ENCODE data around the gene ZNF669.
A peak's percentile ranks its signal among the peaks of the same experiment; 100 is the strongest.
"Not testable (repeated sequence)": the region's sequence is repeated elsewhere in the genome, so short reads cannot be mapped to it uniquely, and the experiment has no call there.

The ZNF669 gene

DNA sequence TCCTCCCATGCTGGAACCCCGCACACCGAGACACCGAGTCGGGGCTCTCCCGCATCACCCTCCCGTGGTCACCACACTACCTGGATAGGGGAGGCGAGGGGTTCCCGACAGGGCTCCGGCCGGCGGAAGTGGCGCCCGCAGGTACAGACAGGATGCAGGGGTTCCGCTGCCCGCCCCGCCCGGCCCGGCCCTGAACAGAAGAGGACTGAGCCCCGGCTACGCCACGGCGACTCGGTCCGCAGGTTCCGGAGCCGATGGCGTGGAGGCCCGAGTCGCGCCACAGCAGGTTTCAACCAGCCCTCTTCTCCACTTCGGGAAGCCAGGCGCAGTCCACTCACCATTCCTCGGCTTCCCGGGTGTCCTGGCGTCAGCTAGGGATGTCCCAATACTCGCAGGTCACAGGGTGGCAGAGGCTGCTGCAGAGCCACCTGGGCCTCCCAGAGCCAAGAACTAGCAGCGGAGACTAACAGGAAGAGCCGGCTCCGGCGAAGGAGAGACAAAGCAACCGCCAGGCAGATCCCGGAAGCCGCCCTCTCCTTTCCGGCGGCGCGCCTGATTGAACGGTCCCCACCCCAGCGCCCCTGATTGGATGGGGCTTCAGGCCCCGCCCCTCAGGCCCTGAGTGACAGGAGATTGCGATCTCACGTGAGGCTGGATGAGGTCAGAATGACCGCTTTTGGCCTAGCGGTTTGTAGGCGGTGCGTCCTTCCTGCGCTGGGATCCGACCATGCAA, at the start of gene ZNF669:
Gene ZNF669, minus strand, starts transcription at position 498 of the 733 bp plus-strand sequence. Its CDS starts 157 bp downstream, at position 341.
- DNase-seq = peak; percentile 88

DNA sequence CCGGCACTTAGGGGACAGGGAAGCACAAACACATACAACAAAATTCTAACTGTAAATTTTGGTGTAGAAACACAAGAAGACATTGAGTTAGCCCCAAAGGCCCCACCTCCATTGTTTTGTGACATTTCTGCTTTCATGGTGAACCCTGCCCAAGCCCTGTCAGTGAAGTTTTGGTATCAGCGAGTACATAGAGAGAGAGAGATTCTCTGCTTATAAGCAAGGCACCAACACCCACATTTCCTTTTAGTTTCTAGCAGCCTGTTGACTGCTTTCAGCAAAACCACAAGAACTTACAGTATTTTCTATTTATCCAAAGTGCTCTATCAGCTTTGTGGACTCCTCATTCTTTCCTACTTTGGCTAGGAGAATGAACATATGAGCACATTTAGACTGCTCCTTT, 43.6 kb upstream of the ZNF669 start:
- no peak for DNase-seq

DNA sequence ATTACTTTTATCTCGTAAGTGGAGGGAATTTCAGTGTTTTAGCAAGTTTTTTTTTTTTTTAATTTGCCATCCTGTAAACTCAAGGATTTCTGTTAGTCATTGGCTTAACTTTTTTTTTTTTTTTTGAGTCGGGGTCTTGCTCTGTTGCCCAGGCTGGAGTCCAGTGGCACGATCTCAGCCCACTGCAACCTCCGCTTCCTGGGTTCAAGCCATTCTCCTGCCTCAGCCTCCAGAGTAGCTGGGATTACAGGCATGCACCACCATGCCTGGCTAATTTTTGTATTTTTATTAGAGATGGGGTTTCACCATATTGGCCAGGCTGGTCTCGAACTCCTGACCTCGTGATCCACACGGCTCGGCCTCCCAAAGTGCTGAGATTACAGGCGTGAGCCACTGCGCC, 43.0 kb upstream of the ZNF669 start:
- DNase-seq = not testable (repeated sequence)

DNA sequence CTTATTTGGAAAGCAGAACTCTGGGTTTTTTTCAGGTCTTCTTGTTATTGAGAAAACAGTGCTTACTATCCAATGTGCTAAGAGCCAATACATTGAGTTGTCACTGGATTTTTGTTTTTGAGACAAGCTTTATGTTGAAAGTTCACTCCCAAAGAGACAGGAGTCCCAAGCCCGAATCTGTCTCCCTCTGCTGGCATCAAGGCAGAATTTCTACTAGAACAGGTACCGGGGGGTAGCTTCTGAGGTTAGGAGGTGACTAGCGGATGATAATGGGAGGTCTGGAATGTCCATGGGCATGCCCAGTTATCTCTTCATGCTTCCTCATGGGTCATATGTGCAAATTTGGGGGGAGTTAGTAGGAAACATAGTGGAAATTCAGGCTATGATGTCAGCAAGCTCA, 42.5 kb upstream of the ZNF669 start:
- DNase-seq = no peak

DNA sequence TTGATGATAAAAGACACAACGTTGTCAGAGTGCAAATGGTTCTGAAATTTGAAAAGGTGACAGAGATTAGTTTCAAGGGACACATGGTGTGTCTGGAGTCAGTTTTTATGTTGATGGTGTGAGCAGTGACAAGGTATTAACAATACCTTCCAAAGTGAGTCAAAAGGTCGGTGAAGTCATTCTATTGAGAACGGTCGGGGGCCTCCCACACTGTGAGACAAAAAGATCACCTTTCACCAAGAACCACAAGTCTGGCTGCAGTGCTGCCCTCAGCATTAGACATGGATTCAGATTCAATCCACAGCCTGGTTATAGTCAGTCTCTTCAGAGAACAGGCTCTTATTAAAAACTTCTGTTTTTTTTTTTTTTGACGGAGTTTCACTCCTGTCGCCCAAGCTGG, 41.1 kb upstream of the ZNF669 start:
- no peak for DNase-seq

DNA sequence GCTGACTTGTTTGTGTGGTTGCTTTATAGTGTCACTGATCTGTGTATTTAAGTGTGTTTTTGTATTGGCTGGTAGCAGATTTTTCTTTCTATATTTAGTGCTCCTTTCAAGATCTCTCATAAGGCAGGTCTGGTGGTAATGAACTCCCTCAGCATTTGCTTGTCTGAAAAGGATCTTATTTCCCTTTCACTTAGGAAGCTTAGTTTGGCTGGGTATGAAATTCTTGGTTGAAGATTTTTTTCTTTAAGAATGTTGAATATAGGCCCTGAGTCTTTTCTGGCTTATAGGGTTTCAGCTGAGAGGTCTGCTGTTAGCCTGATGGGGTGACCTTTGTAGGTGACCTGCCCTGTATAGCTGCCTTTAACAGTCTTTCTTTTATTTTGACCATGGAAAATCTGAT, 35.4 kb upstream of the ZNF669 start:
- not testable (repeated sequence) for DNase-seq

DNA sequence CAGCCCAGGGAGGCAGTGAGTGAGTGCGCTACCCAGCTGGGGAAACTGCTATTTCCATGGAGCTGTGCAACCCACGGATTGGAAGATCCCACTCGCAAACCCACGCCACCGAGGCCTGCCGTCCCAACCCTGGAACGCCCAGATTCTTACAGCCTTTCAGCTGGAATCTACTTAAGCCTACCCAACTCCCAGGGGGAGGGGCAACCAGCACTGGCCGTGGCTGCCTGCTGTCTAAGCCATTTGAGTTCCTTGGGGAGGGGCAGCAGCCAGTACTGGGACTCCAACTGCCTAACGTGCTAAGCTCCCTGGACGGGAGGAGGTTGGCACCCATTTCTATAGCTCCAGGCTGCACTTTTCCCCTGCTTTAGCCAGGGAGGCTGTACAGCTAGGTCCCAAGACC, 27.1 kb upstream of the ZNF669 start:
- no peak for DNase-seq

DNA sequence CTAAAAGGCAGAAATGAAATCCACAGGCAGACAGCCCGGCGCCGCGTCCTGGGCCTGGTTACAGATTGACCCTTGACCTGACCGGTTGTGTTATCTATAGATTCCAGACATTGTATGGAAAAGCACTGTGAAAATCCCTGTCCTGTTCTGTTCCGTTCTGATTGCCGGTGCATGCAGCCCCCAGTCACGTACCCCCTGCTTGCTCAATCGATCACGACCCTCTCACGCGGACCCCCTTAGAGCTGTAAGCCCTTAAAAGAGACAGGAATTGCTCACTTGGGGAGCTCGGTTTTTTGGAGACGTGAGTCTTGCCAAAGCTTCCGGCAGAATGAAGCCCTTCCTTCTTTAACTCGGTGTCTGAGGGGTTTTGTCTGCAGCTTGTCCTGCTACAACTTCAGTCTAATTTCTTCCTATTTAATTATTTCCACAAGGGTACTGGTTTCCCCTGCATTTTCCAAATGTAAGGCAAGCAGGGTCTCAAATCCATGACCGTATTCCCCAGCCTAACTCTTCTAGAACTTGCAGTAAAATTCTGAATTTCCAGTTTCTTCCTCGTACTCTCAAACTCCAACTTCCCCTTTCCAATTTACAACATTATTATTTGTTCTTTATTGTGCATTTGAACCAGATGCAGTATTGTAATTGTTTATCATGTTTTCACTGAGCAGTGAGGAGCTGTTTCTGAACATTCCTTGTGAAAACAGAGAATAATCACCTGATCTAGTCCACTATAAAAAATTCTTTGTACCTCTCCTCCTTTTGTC, 23.5 kb upstream of the ZNF669 start:
- not testable (repeated sequence) for DNase-seq

DNA sequence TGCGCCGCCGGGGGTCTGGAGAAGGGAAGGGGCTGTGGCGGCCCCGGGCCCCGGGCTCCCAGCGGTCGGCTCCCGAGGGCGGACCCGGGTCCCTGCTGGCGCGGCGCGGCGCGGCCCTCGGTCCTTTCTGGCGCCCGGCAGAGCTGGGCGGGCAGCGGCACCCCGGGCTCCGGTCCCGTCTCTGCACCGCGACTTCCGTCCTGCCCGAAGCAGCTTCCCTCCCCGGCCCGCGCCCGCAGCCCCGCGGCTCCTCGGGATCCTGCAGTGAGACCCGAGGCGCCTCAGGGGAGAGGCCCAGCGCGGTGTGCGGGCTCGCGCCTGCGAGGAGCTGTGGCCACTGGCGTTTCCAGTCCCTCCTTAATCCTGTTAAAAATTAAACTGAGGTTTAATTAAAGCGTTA, 22.4 kb upstream of the ZNF669 start:
- not testable (repeated sequence) for DNase-seq

DNA sequence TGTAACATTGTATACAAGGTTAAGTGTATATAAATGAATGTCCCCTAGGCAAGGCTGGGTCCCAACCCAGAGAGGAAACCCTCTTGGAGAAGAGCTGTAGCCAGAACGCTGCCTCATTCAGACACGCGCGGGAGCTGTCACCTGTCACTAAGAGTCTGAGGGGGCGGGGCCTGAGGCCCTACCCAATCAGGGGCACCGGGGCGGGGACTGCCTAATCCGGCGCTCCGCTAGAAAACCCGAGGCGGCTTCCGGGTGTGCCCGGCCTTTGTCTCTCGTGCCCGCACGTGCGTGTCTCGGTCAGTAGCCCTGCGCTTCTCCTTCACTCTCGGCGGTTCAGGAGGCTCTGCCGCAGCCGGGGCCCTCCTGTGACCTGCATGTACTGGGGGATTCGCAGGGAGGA, 22.0 kb upstream of the ZNF669 start:
- DNase-seq = not testable (repeated sequence)

DNA sequence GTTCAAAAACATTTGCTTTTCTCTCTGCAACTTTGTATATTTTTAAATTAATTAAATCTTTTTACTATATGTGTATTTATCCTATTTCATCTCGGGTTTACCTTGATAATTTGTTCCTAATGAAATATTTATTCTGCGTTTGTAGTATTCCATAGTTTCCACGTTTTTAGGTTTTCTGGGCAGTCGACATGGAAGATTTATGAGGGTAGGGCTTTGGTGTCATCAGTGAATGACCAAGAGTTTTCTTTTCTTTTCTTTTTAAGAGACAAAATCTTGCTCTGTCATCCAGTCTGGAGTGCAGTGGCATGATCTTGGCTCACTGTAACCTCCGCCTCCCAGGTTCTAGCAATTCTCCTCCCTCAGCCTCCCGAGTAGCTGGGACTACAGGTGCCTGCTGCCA, 17.2 kb upstream of the ZNF669 start:
- no peak for DNase-seq

DNA sequence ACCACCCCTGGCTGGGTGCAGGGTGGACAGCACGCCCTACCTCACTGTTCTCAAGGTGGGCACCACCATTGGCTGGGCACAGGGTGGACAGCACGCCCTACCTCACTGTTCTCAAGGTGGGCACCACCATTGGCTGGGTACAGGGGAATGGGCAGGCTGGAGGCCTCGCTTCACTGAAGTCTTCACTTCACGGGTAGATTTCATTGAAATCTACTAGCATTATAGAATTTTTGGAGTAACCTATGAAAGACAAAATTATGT, 16.2 kb upstream of the ZNF669 start:
- DNase-seq = not testable (repeated sequence)

DNA sequence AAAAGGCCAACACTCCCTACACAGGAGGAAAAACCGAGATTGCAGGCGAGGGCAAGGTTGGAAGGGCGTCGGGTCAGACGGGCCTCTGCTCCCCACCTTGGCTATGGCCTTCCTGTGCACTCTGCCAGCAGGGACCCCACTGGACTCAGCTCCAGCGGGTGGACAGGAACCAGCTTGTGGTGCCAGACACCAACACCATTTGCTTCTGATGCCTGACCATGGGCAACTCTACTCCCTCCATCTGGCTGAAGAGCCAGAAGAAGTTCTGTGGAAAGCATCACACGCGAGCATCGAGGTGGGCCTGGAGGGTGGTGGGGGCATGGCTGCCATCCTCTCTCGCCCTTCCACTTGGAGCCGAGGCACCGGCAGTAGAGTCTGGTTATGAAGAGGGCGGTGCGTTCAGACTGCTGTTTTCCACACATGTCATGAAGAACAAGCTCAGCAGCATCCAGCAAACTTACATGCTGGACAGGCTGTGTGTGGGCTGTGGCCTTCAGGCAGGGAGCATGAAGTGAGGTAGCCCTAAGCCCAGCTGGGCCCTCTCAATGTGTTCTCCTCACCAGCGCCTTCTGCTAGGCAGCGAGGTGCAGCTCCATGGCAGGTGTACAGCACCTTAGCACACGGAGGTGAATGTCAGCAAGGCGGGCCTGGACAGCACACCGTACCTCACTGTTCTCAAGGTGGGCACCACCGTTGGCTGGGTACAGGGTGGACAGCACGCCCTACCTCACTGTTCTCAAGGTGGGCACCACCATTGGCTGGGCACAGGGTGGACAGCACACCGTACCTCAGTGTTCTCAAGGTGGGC, 15.6 kb upstream of the ZNF669 start:
- DNase-seq = no peak

DNA sequence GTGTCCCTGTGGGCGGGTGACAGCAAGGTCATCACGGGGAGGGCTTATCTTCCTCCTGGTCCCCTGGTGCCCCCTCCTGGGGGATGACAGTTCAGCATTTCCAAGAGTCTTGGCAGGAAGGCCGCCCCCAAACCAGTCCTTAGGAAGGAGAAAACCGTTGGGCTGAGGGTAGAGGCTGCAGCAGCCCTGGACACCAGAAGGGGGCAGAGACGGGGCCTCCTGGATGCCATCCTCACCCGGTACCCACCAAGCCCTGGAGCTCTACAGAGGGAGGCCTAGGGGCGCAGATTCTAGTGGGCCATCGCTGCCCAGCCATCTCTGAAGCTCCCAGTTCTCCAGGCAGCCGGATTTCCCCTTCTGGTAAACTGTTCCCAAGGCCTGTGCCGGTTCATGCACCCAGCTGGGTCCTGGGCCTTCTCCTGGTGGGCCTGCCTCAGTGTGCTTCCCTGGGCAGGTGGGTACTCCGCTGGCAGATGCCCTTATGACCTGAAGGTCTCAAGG, 14.8 kb upstream of the ZNF669 start:
- DNase-seq = no peak

DNA sequence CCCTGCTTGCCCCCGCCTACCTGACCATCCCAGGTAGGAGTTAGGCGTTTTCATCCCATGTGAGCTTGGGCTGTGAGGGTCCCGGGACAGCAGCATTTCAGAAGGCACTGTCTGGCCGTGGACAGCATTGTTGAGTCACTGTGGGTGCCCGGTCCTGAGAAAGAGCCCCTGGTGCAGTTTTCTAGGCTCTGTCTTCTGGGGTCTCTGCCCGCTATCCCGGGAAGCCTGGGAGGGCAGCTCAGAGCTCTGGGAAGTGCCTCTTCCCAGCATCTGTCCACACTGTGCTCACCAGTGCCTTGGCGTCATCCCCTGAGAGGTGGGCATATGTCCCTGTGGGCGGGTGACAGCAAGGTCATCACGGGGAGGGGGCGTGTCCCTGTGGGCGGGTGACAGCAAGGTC, 11.4 kb upstream of the ZNF669 start:
- no peak for DNase-seq

DNA sequence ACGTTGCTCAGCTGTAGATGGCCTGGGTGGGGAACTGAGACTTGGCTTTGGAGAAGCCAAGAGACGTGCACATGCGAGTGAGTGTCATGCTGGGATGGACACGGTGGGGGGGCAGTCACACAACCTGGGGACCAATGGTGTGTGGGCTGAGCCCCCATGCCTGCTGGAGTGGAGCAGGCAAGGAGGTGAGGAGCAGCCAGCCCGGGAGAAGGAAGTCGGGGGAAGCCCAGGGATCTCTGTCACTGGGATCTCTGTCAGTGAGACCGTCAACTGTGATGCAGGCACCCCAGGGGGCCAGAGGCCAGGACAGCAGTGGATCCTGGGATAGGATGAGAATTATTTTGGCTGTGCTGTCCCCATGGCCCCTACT, 11.0 kb upstream of the ZNF669 start:
- DNase-seq = no peak

DNA sequence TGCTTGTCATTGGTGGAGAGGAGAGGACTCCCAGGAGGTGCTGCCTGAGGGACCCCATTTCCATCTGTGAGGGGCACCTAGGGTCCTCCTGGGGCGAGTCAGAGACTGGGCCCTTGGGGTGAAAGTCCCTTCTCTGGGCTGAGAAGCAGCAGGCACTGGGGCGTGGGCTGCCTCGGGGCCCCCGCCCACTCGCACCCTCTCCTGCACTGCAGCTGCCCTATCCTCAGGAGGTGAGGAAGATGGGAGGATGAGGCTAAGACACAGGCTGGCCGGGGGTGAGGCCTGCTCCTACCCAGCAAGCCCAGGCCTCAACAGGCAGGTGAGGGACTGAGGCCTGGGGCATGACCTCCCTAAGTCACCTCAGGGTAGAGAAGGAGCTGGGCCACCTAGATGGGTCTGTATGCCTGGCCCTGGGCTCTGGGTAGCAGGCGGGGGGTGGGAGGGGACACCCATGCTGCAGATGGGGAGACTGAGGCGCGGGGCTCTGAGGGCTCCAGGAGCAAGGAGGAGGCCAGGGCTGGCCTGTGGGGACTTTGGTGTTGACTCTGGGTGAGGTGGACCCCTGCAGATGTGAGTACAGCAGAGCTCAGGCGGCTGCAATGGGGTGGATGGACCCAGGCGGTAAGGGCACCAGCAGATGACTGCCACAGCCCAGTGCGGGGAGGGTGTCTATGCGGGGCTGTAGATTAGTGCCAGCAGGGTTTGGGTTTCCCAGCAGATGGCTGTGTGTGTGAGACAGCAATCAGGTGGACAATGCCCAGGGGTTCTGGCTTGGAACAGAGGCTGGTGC, 10.4 kb upstream of the ZNF669 start:
- DNase-seq = no peak

DNA sequence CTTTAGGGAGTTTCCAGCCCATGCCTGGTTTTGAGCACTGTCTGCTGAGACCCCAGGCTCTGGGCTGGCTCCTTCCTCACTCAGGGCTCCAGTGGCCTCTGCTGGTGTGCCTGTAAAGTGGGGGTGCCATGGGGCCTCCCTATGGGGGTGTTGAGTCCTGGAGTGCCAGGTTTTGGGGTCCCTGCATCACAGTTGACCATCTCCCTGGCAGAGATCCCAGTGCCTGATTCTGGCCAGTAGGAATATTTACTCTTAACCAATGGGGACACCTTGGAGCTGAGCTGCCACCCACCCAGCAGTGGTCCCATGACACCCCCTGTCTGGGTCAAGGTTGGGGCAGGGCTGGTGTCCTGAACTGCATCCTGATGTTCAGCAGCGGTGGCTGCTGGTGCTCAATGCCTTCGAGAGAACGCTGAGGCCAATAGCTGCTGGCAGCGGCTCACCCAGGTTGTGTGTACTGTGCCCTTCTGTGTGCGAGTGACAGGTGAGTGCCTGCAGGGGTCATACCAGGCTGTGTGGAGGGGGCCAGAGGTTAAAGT, 9.6 kb upstream of the ZNF669 start:
- no peak for DNase-seq

DNA sequence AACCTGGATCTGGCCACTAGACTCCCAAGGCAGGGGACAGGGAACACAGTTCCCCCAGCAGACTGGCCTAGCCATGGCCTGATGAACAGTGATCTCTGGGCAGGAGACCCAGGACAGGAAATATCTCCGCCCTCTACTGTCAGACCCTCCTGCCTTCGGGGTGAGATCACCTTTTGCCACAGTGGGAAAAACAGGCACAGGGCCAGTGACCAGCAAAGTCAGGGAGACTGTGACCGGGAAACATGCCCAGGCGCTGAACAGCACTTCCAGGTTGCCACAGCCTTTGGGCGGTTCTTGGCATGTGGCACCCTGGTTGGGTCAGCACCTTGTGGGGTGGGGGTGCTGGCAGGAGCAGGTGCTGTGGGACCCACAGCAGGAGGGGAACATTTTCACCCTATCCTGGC, 8.9 kb upstream of the ZNF669 start:
- no peak for DNase-seq

DNA sequence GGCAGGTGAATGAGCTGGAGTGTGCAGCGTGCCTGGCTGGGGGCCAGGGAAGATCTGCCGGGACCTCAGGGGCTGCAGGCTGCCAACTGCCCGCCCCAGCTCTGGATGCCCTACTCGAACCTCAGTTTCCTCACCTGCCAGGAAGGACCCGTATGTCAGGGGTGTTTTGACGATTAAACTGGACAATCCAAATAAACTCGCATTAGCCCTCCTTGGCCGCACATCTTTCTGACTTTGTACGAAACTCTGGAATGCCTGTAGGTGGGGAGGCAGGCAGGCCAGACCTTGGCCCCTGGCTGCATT, 8.3 kb upstream of the ZNF669 start:
- DNase-seq = no peak

DNA sequence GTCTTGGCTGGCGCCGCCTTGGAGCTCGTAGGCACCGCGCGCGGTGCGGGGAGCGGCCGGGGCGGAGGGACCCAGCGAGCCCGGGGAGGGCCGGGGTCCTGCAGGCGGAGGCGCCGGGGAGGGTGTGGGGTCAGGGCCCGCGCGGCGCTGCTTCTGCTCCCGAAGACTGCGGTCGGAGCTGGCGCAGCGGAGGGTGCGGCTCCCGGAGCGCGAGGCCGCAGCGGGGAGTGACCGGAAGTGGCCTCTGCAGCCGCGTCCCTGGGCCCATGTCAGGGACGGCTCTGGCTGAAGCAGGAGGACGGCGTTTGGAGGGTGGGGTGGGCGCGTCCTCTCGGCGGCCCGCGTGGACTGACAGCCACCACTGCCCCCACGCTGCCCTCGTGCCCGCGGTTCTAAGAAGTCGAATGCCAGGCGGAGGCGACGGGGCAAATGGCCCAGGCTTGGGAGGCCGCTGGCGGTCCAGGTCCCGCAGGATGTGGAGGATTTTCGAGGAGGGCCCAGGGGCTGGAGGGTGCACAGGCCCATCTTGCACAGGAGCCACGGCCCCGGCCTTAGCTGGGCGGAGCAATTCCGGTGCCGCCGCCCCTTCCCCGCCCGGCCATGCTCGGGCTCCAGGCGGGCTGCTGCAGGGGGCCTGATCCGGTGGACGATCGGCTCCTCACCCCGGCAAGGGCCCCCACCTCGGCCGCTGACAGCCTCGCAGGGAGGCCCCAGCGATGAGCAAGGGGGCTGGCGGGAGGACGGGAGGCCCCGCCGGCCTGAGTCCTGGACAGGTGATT, 7.7 kb upstream of the ZNF669 start:
- DNase-seq = no peak

DNA sequence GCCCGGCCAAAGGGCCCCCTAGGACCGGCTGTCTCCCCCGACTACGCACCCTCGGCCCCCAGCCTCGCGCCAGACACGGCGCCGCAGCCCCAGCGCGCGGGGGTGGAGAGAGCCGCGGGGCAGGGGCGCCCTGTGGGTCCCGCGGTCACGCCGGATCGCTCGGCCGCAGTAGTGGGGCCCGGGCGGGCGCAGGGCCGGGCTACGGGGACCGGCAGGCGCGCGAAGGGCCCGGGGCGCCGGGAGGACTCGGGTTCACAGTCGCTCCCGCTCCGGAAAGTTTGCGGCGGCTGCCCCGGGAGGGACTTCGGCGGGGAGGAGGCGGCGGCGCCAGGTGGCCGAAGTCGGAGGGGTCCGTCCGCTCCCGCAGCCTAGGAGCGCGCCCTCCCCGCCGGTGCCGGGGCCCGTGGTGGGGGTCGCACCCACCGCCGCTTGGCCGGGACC, 7.1 kb upstream of the ZNF669 start:
- DNase-seq = no peak

All from activated CD8-positive, alpha-beta memory T cell treated with anti-CD3 and anti-CD28 coated beads, Interleukin-2, amount 50 U/mL, for 4 hours (primary cell).